Ovary (tissue), 9 donors: ENCODE results near the gene CDK5RAP2. TPM values are rescaled to one million over a fixed set of nuclear protein-coding genes. Genes with fewer than 3 reads are reported as not detected.

ENCODE experiments used
- DNase-seq, 5 donors: peaks; one replicate each; pipeline ENCODE4 v3.0.0-alpha.2; 2019 to 2020
- H3K27ac ChIP-seq, 2 donors: fragments of 200-600 bp; one replicate each; pipeline versions ENCODE4 v1.5.1 to v1.8.0; 2019 to 2022
- H3K27me3 ChIP-seq: fragments of 200-600 bp; one replicate; pipeline ENCODE4 v1.8.0; 2022
- H3K36me3 ChIP-seq: fragments of 200-600 bp; sonication (generic); one replicate; pipeline ENCODE4 v1.5.1; 2019
- H3K4me1 ChIP-seq: one replicate; pipeline ENCODE4 v1.8.1; 2013; ENCODE audit warnings: mild to moderate bottlenecking, moderate library complexity; ENCODE audit not compliant: insufficient read depth
- H3K4me3 ChIP-seq: fragments of 200-600 bp; sonication (generic); one replicate; pipeline ENCODE4 v1.5.1; 2017
- H3K9me3 ChIP-seq, 2 donors: fragments of 200-600 bp in 1 of 2; sonication (generic) in 1 of 2; one replicate each; pipeline versions ENCODE4 v1.5.1 to v1.8.1; 2013 to 2019; ENCODE audit warnings: mild to moderate bottlenecking in 1 of 2, moderate library complexity in 1 of 2
- CTCF ChIP-seq, 3 donors: fragments of 450-650 bp in 2 of 3; fragments of 200-600 bp in 1 of 3; IDR thresholded peaks; one replicate each; pipeline versions ENCODE4 v1.5.1 to v1.8.0; 2016 to 2022; ENCODE audit warnings: antibody characterized with exemption in 3 of 3, mild to moderate bottlenecking in 1 of 3
- EP300 ChIP-seq: sonication (generic); formaldehyde crosslinking; IDR thresholded peaks from one replicate; pipeline ENCODE4 v1.6.1; 2017; ENCODE audit warnings: antibody characterized with exemption
- POLR2A ChIP-seq: fragments of 450-650 bp; IDR thresholded peaks from one replicate; pipeline ENCODE4 v1.6.1; 2017; ENCODE audit warnings: antibody characterized with exemption, mild to moderate bottlenecking, moderate library complexity
- WGBS, 3 donors: extraction: QIAGEN DNeasy Blood & Tissue Kit in 1 of 3; methylation state at CpG; one replicate each; pipeline versions ENCODE4 v1.1.5 to v1.1.7; 2013 to 2017; 5-methylcytosine and 5-hydroxymethylcytosine counted together
- intact Hi-C, 4 donors: fragments of 100-400 bp; cut with DNase I; formaldehyde crosslinking; loops; one replicate each; pipeline versions ENCODE4 v1.11.0 to v1.15.1; 2022 to 2023
- polyA plus RNA-seq, 2 donors: library from polyadenylated mRNA; stranded (reverse); fragments of 200-250 nt in 1 of 2; fragments of 350-450 nt in 1 of 2; fragmentation: Illumina TruSeq in 1 of 2; extraction: RNeasy Lipid Tissue Mini Kit (QIAGEN cat#74804) in 1 of 2; gene quantifications; one replicate each; pipeline ENCODE4 v1.2.3, GENCODE V29; 2013 to 2014
- total RNA-seq, 7 donors: library from RNA; depleted of rRNA in 2 of 7; stranded (reverse); fragments of >200 nt in 2 of 7; fragmentation: NEBNext Ultra II Directional in 3 of 7; extraction: Animal tissue kit (Norgen Biotek cat#: 25700) in 3 of 7; gene quantifications; one replicate each; pipeline versions ENCODE4 v1.1.0 to v1.2.4, GENCODE V29; 2016 to 2023
- donor health status: DM: no; HTN: no; CAD: no; lungs with moderate emphysema.
- donor health status: DM: no; HTN: no; CAD: no.
- donor health status: Bipolar disorder and iron deficiency.
- donor health status: DM: yes; HTN: yes; CAD: no.
- donor health status: DM: no; HTN: no; CAD: no.
- donor health status: DM: yes; HTN: yes; CAD: no.

The CDK5RAP2 gene
- total and polyA plus RNA-seq, 9 donors: 30.8 to 61.1 (median 44.7) TPM

GRCh38 chr9:120394058-120394669, 185.8 kb downstream of the CDK5RAP2 start:
- Histone ChIP-seq H3K9me3 (no peaks in the 10 kb centered on the region), H3K4me3 (no peak overlapping the region), H3K27me3 (no peaks in the 10 kb centered on the region), H3K4me1 (no peaks in the 10 kb centered on the region), H3K27ac (no peak overlapping the region), H3K36me3 (no peaks in the 10 kb centered on the region)
- DNase-seq: no peak
- TF ChIP-seq POLR2A (no peak), CTCF (IDR thresholded peaks at IDR 0.05) (no peak), EP300 (no peak)
- intact Hi-C loops: no loop called here
- WGBS, 3 donors: 78 to 87% (median 78%) methylated on average over 13 of the region's 13 CpGs

GRCh38 chr9:120393386-120394057, 186.4 kb downstream of the CDK5RAP2 start:
- intact Hi-C loops: no loop called here
- Histone ChIP-seq H3K9me3 (no peaks in the 10 kb centered on the region), H3K27ac (no peak overlapping the region), H3K36me3 (no peaks in the 10 kb centered on the region), H3K4me3 (no peak overlapping the region), H3K27me3 (no peaks in the 10 kb centered on the region), H3K4me1 (no peaks in the 10 kb centered on the region)
- no peak for DNase-seq
- TF ChIP-seq EP300 (no peak), CTCF (IDR thresholded peaks at IDR 0.05) (no peak)
- WGBS, 3 donors: 78 to 90% (median 79%) methylated on average over 7 of the region's 7 CpGs

GRCh38 chr9:120392711-120393110, 187.3 kb downstream of the CDK5RAP2 start:
- H3K4me3 ChIP-seq: no peak overlapping the region
- no peaks in the 10 kb centered on the region for H3K9me3 ChIP-seq
- 95 to 96% (median 95%) methylated on average over 8 of the region's 8 CpGs for WGBS, 3 donors
- no peak for TF ChIP-seq POLR2A
- TF ChIP-seq EP300: no peak
- TF ChIP-seq CTCF (IDR thresholded peaks at IDR 0.05): no peak
- no peak overlapping the region for H3K27ac ChIP-seq
- no peaks in the 10 kb centered on the region for H3K27me3 ChIP-seq
- no peaks in the 10 kb centered on the region for H3K4me1 ChIP-seq
- H3K36me3 ChIP-seq: no peaks in the 10 kb centered on the region
- no peak for DNase-seq
- intact Hi-C loops: no loop called here

- no peak for TF ChIP-seq EP300
- TF ChIP-seq POLR2A: no peak
- TF ChIP-seq CTCF (IDR thresholded peaks at IDR 0.05): no peak
- 94 to 98% (median 95%) methylated on average over 5 of the region's 5 CpGs for WGBS, 3 donors
- intact Hi-C loops: no loop called here
- no peak overlapping the region for H3K4me3 ChIP-seq
- H3K27me3 ChIP-seq: no peaks in the 10 kb centered on the region
- H3K36me3 ChIP-seq: no peaks in the 10 kb centered on the region
- no peak for DNase-seq
- no peaks in the 10 kb centered on the region for H3K9me3 ChIP-seq
- no peak overlapping the region for H3K27ac ChIP-seq
- no peaks in the 10 kb centered on the region for H3K4me1 ChIP-seq
Observed at GRCh38 chr9:120392245-120392644, 187.7 kb downstream of the CDK5RAP2 start.
